IMR-90 (cell line): ENCODE measurements around the gene LINGO4. TPM values are rescaled to one million over a fixed set of nuclear protein-coding genes. Genes with fewer than 3 reads are reported as not detected.

ENCODE experiments used
- ATAC-seq: fragments of 200-7000 bp; cut with Tn5 transposase; 2 replicates; pipeline ENCODE4 v1.9.1; 2020; ENCODE audit warnings: low read depth, mild to moderate bottlenecking, moderate library complexity
- BruUV-seq: library from RNA; stranded (reverse); fragments of 400-500 nt; replicated peaks from 2 replicates; lab custom pipeline; 2021; lab: Mats Ljungman, UMichigan
- CTCF ChIA-PET: fragments of 300-600 bp; formaldehyde crosslinking; extraction: SDS; loops from one replicate; lab custom pipeline; 2021; ENCODE audit warnings: antibody characterized with exemption; lab: Yijun Ruan, JAX
- POLR2A ChIA-PET: fragments of 300-600 bp; sonication (Branson Sonifier 250); formaldehyde crosslinking; loops from one replicate; lab custom pipeline; 2022; ENCODE audit warnings: antibody characterized with exemption; ENCODE audit not compliant: unreplicated experiment; lab: Charles Lee
- DNase-seq: peaks from one replicate; pipeline ENCODE4 v3.0.0; 2013
- H2AFZ ChIP-seq: replicated peaks from 2 replicates; pipeline ENCODE3; 2013; ENCODE audit warnings: low read length, mild to moderate bottlenecking; ENCODE audit not compliant: poor library complexity
- H2AK5ac ChIP-seq: 2 replicates; pipeline ENCODE4 v1.6.1; 2013; ENCODE audit warnings: low read depth, low read length, inconsistent platforms
- H2AK9ac ChIP-seq: replicated peaks from 2 replicates; pipeline ENCODE3; 2013; ENCODE audit warnings: mild to moderate bottlenecking, low read depth, low read length, moderate library complexity; ENCODE audit not compliant: poor library complexity
- H2BK120ac ChIP-seq: 2 replicates; pipeline ENCODE4 v1.6.1; 2013; ENCODE audit warnings: low read depth, low read length, inconsistent platforms
- H2BK15ac ChIP-seq: 3 replicates; pipeline ENCODE4 v1.6.1; 2013; ENCODE audit warnings: low read depth, low read length, inconsistent platforms
- H2BK20ac ChIP-seq: 2 replicates; pipeline ENCODE4 v1.6.1; 2013; ENCODE audit warnings: low read depth, mild to moderate bottlenecking, inconsistent platforms, low read length, moderate library complexity
- H2BK5ac ChIP-seq: 2 replicates; pipeline ENCODE4 v1.6.1; 2013; ENCODE audit warnings: mild to moderate bottlenecking, low read depth, low read length, inconsistent platforms; ENCODE audit not compliant: poor library complexity, severe bottlenecking
- H3K14ac ChIP-seq: replicated peaks from 2 replicates; pipeline ENCODE4 v1.6.1; 2013; ENCODE audit warnings: low read depth, low read length, inconsistent platforms
- H3K18ac ChIP-seq: 2 replicates; pipeline ENCODE4 v1.6.1; 2013; ENCODE audit warnings: low read depth, low read length, control low read depth
- H3K23ac ChIP-seq: 2 replicates; pipeline ENCODE4 v1.6.1; 2013; ENCODE audit warnings: low read depth, low read length, inconsistent platforms
- H3K27ac ChIP-seq: 2 replicates; pipeline ENCODE4 v1.5.1; 2013; ENCODE audit warnings: mild to moderate bottlenecking, control low read depth, low read length; ENCODE audit not compliant: insufficient read depth
- H3K27me3 ChIP-seq: 2 replicates; pipeline ENCODE4 v1.6.1; 2013; ENCODE audit warnings: low read length; ENCODE audit not compliant: control insufficient read depth, insufficient read depth
- H3K36me3 ChIP-seq: 2 replicates; pipeline ENCODE4 v1.6.1; 2013; ENCODE audit warnings: low read length, mixed read lengths; ENCODE audit not compliant: control insufficient read depth, insufficient read depth
- H3K4ac ChIP-seq: 2 replicates; pipeline ENCODE4 v1.6.1; 2013; ENCODE audit warnings: low read depth, low read length, inconsistent platforms
- H3K4me1 ChIP-seq: 2 replicates; pipeline ENCODE4 v1.6.1; 2013; ENCODE audit warnings: low read length, mixed read lengths; ENCODE audit not compliant: control insufficient read depth, insufficient read depth
- H3K4me2 ChIP-seq: 2 replicates; pipeline ENCODE4 v1.6.1; 2013; ENCODE audit warnings: low read depth, mild to moderate bottlenecking, control low read depth, low read length, moderate library complexity
- H3K4me3 ChIP-seq: 2 replicates; pipeline ENCODE4 v1.5.1; 2013; ENCODE audit warnings: low read depth, mild to moderate bottlenecking, control low read depth, low read length, moderate library complexity; ENCODE audit not compliant: insufficient read depth
- H3K56ac ChIP-seq: 2 replicates; pipeline ENCODE4 v1.6.1; 2013; ENCODE audit warnings: low read length, inconsistent platforms; ENCODE audit not compliant: insufficient read depth; ENCODE audit errors: extremely low read depth
- H3K79me1 ChIP-seq, 2 experiments: 2 replicates each; pipeline ENCODE4 v1.6.1; 2013; ENCODE audit warnings: low read length in 2 of 2, inconsistent platforms in 1 of 2, low read depth in 1 of 2
- H3K9ac ChIP-seq: 2 replicates; pipeline ENCODE4 v1.6.1; 2013; ENCODE audit warnings: low read depth, low read length, control low read depth
- H3K9me1 ChIP-seq: 2 replicates; pipeline ENCODE4 v1.6.1; 2013; ENCODE audit warnings: low read length, inconsistent platforms; ENCODE audit not compliant: insufficient read depth
- H3K9me3 ChIP-seq: 2 replicates; pipeline ENCODE4 v1.6.1; 2013; ENCODE audit warnings: low read length; ENCODE audit not compliant: control insufficient read depth, insufficient read depth
- H4K20me1 ChIP-seq: 2 replicates; pipeline ENCODE4 v1.6.1; 2013; ENCODE audit warnings: low read length, inconsistent platforms; ENCODE audit not compliant: insufficient read depth
- H4K5ac ChIP-seq: 2 replicates; pipeline ENCODE4 v1.6.1; 2013; ENCODE audit warnings: mild to moderate bottlenecking, low read depth, low read length, control low read depth
- H4K8ac ChIP-seq, 2 experiments: 2 replicates each; pipeline ENCODE4 v1.6.1; 2013; ENCODE audit warnings: low read depth in 2 of 2, low read length in 2 of 2, control low read depth in 1 of 2, inconsistent platforms in 1 of 2
- H4K91ac ChIP-seq: 2 replicates; pipeline ENCODE4 v1.6.1; 2013; ENCODE audit warnings: low read depth, low read length, inconsistent platforms; ENCODE audit not compliant: insufficient read depth
- CEBPB ChIP-seq: IDR thresholded peaks from 2 replicates; pipeline ENCODE4 v1.6.1; 2012; ENCODE audit warnings: low read depth, low read length, improper control_type of control experiment
- WGBS, 2 experiments: methylation state at CpG; one replicate each; pipeline versions ENCODE4 v1.1.5 to v1.1.7; 2013; ENCODE audit warnings: missing lambda C conversion rate in 2 of 2; ENCODE audit not compliant: insufficient read length in 1 of 2; ENCODE audit errors: extremely low coverage in 2 of 2; 5-methylcytosine and 5-hydroxymethylcytosine counted together
- dilution Hi-C: fragments of 300-500 bp; cut with HindIII; formaldehyde crosslinking; loops from one replicate; pipeline ENCODE4 v1.14.3; 2018; ENCODE audit warnings: low sequenced_read_pairs; ENCODE audit not compliant: unreplicated experiment
- in situ Hi-C: fragments of 300-500 bp; cut with MboI; formaldehyde crosslinking; loops from 3 replicates; pipeline ENCODE4 v1.14.3; 2019; ENCODE audit warnings: low sequenced_read_pairs, inconsistent platforms, mixed read lengths
- intact Hi-C: fragments of 100-400 bp; cut with micrococcal nuclease; formaldehyde crosslinking; loops from 2 replicates; pipeline ENCODE4 v1.10.0; 2022
- polyA plus RNA-seq, 3 experiments: library from polyadenylated mRNA; depleted of rRNA; stranded (reverse); fragments of >200 nt; gene quantifications; 2 replicates each; pipeline ENCODE4 v1.2.3, GENCODE V29; 2012; ENCODE audit warnings: low replicate concordance in 1 of 3
- total RNA-seq: library from RNA; depleted of rRNA; stranded (reverse); fragments of >200 nt; gene quantifications from 2 replicates; pipeline ENCODE4 v1.2.3, GENCODE V29; 2012

LINGO4 gene
- total and polyA plus RNA-seq, 2 of the 4 experiments (the other 2 are of a cell fraction), result not detected

DNA sequence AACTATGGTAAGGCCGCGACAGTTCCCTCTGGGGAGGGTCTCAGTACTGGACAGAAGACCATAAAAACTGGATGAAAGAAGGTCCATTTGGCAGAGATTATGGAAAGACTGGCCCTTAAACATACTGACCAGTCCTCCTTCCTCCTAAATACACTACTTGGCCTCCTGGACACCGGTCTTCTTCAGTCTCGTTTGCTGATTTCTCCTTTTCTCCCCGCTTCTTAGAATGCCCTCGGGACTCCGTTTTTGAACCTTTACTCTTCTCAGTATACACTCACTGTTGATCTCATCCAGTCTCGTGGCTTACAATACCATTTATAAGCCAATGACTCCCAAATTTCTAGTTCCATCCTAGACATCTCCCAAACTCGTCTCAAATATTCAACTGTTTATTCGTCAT, 41.2 kb downstream of the LINGO4 start:
- H3K27me3 ChIP-seq, result no peaks in the 10 kb centered on the region
- dilution Hi-C loops, result no loop called here
- H2BK20ac ChIP-seq, result no peak overlapping the region
- H2BK5ac ChIP-seq, result peak overlapping the region; percentile 61
- peaks cover 3% of the 10 kb centered on the region; the same call in 1 of the 2 replicates for H3K4me1 ChIP-seq
- ChIA-PET CTCF (interaction anchor here (1.5 kb wide), 1 partner anchor 15 kb away, joined by 5 read pairs; no protein-coding TSS in a partner anchor), POLR2A (no interaction called here)
- intact Hi-C loops, result loop anchor here (2.0 to 5.0 kb wide), 3 partner anchors 73 to 238 kb away; partner anchors contain the start of genes C2CD4D and THEM4
- H2AK9ac ChIP-seq, result no peak overlapping the region
- H4K20me1 ChIP-seq, result no peaks in the 10 kb centered on the region
- H3K27ac ChIP-seq, result peak overlapping the region; percentile 75; the same call in 1 of the 2 replicates
- no peaks in the 10 kb centered on the region for H3K9me3 ChIP-seq
- H3K4me2 ChIP-seq, result peak overlapping the region; percentile 76
- peak overlapping the region; percentile 99 to 100 for H4K8ac ChIP-seq
- BruUV-seq, result no TSS peak
- peak overlapping the region; percentile 71 for H3K4me3 ChIP-seq
- no peak for TF ChIP-seq CEBPB
- peak overlapping the region; percentile 86 for H4K5ac ChIP-seq
- H3K36me3 ChIP-seq, result peaks cover 16% of the 10 kb centered on the region
- H3K79me1 ChIP-seq, result peaks cover 5 to 32% of the 10 kb centered on the region in 2 experiments
- peak overlapping the region; percentile 96 for H2AFZ ChIP-seq
- peak overlapping the region; percentile 92 for H3K9ac ChIP-seq
- 67% methylated on average over 8 of the region's 10 CpGs; no CpG with 5 or more reads in 1 of the 2 experiments for WGBS, 2 experiments
- H3K56ac ChIP-seq, result peak overlapping the region; percentile 85; the same call in 1 of the 2 replicates
- peak; percentile 5 for ATAC-seq
- H3K14ac ChIP-seq, result peak overlapping the region; percentile 96
- no peak overlapping the region for H2BK15ac ChIP-seq
- H4K91ac ChIP-seq, result no peak overlapping the region
- DNase-seq, result no peak
- H2BK120ac ChIP-seq, result peak overlapping the region; percentile 31; the same call in 1 of the 2 replicates
- H3K18ac ChIP-seq, result no peak overlapping the region
- no peaks in the 10 kb centered on the region for H3K9me1 ChIP-seq
- peak overlapping the region; percentile 84 for H3K4ac ChIP-seq
- peak overlapping the region; percentile 87; the same call in 1 of the 2 replicates for H3K23ac ChIP-seq
- in situ Hi-C loops, result no loop called here
- no peak overlapping the region for H2AK5ac ChIP-seq
